H1 (cell line): ENCODE data around the gene POLR3C. TPM values are rescaled to one million over a fixed set of nuclear protein-coding genes. Genes with fewer than 3 reads are reported as not detected.
A peak's percentile ranks its signal among the peaks of the same experiment; 100 is the strongest.

ENCODE experiments used
- BACH1 ChIP-seq: IDR thresholded peaks from 2 replicates; pipeline ENCODE4 v1.6.1; 2012; ENCODE audit warnings: low read length, improper control_type of control experiment
- CTBP2 ChIP-seq: IDR thresholded peaks from 2 replicates; pipeline ENCODE4 v1.7.0; 2011; ENCODE audit warnings: borderline replicate concordance, mild to moderate bottlenecking, moderate library complexity, mixed read lengths, low read length; ENCODE audit not compliant: insufficient read depth, insufficient read length
- EP300 ChIP-seq, 2 experiments: IDR thresholded peaks; 1 replicate in 1 of 2; 2 replicates in 1 of 2; pipeline ENCODE4 v1.6.1; 2011 to 2012; ENCODE audit warnings: low read depth in 2 of 2, low read length in 2 of 2, mild to moderate bottlenecking in 2 of 2, borderline replicate concordance in 1 of 2, inconsistent platforms in 1 of 2, moderate library complexity in 1 of 2
- EZH2 ChIP-seq: fragments of 200-600 bp; sonication (generic); IDR thresholded peaks from 2 replicates; pipeline ENCODE4 v1.7.1; 2012; ENCODE audit warnings: low read depth, mild to moderate bottlenecking, moderate library complexity, low read length, inconsistent platforms; ENCODE audit not compliant: severe bottlenecking
- HDAC2 ChIP-seq, 2 experiments: fragments of 300-600 bp in 1 of 2; sonication (generic) in 1 of 2; IDR thresholded peaks; 2 replicates each; pipeline ENCODE4 v1.6.1; 2011 to 2012; ENCODE audit warnings: low read depth in 2 of 2, low read length in 2 of 2, mild to moderate bottlenecking in 2 of 2, moderate library complexity in 2 of 2, borderline replicate concordance in 1 of 2, inconsistent platforms in 1 of 2
- JUN ChIP-seq: IDR thresholded peaks from 2 replicates; pipeline ENCODE4 v1.6.1; 2011; ENCODE audit warnings: low read depth, mild to moderate bottlenecking, improper control_type of control experiment, low read length
- POLR2A ChIP-seq, 2 experiments: IDR thresholded peaks; 1 replicate in 1 of 2; 2 replicates in 1 of 2; pipeline ENCODE4 v1.6.1; 2011; ENCODE audit warnings: low read depth in 2 of 2, low read length in 2 of 2, mild to moderate bottlenecking in 2 of 2; ENCODE audit errors: control extremely low read depth in 1 of 2
- RAD21 ChIP-seq, 2 experiments: IDR thresholded peaks in 1 of 2; conservative IDR thresholded peaks in 1 of 2; 2 replicates each; pipeline ENCODE4 v1.6.1; 2011; ENCODE audit warnings: low read depth in 2 of 2, low read length in 2 of 2, improper control_type of control experiment in 1 of 2, inconsistent platforms in 1 of 2, mild to moderate bottlenecking in 1 of 2, moderate library complexity in 1 of 2
- RBBP5 ChIP-seq: IDR thresholded peaks from 2 replicates; pipeline ENCODE4 v1.7.1; 2012; ENCODE audit warnings: low read depth, mild to moderate bottlenecking, inconsistent platforms, low read length, moderate library complexity, borderline replicate concordance
- RNF2 ChIP-seq: fragments of 200-900, 300-1000 bp; sonication (generic); IDR thresholded peaks from 2 replicates; pipeline ENCODE4 v1.7.1; 2016; ENCODE audit warnings: borderline replicate concordance, low read depth, mild to moderate bottlenecking, antibody characterized with exemption, low read length; ENCODE audit not compliant: poor library complexity, severe bottlenecking; ENCODE audit errors: missing control alignments
- SUZ12 ChIP-seq: fragments of 200-600 bp; sonication (generic); IDR thresholded peaks from 2 replicates; pipeline ENCODE4 v1.6.1; 2012; ENCODE audit warnings: mild to moderate bottlenecking, inconsistent platforms, low read length, moderate library complexity, mixed read lengths
- polyA plus RNA-seq, 7 experiments: library from polyadenylated mRNA; depleted of rRNA in 3 of 7; stranded (reverse) in 5 of 7; unstranded in 2 of 7; fragments of >200 nt in 5 of 7; fragments of 200-250 nt in 2 of 7; gene quantifications; 1 replicate in 5 of 7; 2 replicates in 1 of 7; 4 replicates in 1 of 7; pipeline versions ENCODE4 v1.2.1 to v1.2.3, GENCODE V29; 2011 to 2013; ENCODE audit warnings: missing spikeins in 2 of 7, mixed read lengths in 2 of 7
- total RNA-seq: library from RNA; stranded (reverse); fragmentation: NEBNext Ultra II Directional; extraction: Animal tissue kit (Norgen Biotek cat#: 25700); gene quantifications from 2 replicates; pipeline ENCODE4 v1.2.1, GENCODE V29; 2021
- TF ChIP-seq, protein P1 (sequence below), 3 experiments: IDR thresholded peaks; 1 replicate in 2 of 3; 2 replicates in 1 of 3; pipeline versions ENCODE4 v1.5.1 to v1.6.1; 2011; ENCODE audit warnings: low read length in 3 of 3, mild to moderate bottlenecking in 3 of 3, inconsistent platforms in 2 of 3, low read depth in 1 of 3, moderate library complexity in 1 of 3; ENCODE audit not compliant: insufficient read depth in 1 of 3; ENCODE audit errors: control extremely low read depth in 1 of 3
- TF ChIP-seq, protein P2 (sequence below): IDR thresholded peaks from 2 replicates; pipeline ENCODE4 v1.6.1; 2012; ENCODE audit warnings: inconsistent platforms

POLR3C gene
- total and polyA plus RNA-seq, 2 of the 8 experiments (the other 6 are each of a cell fraction or from before 2014, with no cell fraction given), result 26.8 TPM

DNA sequence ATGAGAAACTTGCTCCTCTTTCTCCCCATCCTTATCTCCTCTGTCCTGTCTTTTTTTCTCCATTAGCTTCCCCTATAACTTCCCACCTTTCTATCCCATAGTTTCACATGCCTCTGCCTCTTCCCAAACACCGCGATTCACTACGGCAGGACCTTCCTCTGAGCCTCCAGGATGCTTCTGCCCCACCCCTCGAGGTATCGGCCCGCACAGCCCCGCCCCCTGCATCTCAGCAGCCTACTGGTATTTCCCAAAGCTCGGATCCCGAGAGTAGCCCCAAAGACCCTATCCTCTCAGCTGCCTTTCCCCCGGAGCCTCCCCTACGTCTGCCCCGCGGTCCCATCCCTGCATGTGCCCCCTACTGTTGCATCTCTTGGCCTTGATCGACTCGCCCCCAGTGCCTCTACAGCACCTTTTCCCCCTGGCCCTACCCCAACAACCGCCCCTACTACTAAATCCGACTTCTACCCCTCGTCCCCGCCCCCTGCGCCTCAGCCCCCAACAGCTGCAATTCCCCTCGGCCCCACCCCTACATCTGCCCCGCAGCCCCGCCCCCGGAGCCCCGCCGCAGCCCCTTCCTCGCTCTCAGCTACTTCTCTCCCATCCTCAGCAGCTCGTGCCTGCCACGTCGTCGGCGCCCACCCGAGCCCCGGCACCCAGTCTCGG is 34.4 kb downstream of the POLR3C start (continued):
- no peak for TF ChIP-seq EZH2
- no peak for TF ChIP-seq POLR2A (IDR thresholded peaks at IDR 0.05; ENCODE audit: control extremely low read depth in 1 of 2, low read depth in 2 of 2, low read length in 2 of 2)
- no peak for TF ChIP-seq RBBP5
- TF ChIP-seq, protein P1, sequence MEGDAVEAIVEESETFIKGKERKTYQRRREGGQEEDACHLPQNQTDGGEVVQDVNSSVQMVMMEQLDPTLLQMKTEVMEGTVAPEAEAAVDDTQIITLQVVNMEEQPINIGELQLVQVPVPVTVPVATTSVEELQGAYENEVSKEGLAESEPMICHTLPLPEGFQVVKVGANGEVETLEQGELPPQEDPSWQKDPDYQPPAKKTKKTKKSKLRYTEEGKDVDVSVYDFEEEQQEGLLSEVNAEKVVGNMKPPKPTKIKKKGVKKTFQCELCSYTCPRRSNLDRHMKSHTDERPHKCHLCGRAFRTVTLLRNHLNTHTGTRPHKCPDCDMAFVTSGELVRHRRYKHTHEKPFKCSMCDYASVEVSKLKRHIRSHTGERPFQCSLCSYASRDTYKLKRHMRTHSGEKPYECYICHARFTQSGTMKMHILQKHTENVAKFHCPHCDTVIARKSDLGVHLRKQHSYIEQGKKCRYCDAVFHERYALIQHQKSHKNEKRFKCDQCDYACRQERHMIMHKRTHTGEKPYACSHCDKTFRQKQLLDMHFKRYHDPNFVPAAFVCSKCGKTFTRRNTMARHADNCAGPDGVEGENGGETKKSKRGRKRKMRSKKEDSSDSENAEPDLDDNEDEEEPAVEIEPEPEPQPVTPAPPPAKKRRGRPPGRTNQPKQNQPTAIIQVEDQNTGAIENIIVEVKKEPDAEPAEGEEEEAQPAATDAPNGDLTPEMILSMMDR (IDR thresholded peaks at IDR 0.05; ENCODE audit: control extremely low read depth in 1 of 3, insufficient read depth in 1 of 3, low read depth in 1 of 3, low read length in 3 of 3), result no peak
- TF ChIP-seq, protein P2, sequence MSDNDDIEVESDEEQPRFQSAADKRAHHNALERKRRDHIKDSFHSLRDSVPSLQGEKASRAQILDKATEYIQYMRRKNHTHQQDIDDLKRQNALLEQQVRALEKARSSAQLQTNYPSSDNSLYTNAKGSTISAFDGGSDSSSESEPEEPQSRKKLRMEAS, result 0 out of 2 replicates have a peak, but pooled peaks have one; percentile 8
- no peak for TF ChIP-seq SUZ12
- TF ChIP-seq RAD21 (IDR thresholded peaks at IDR 0.05 in 1 of 2, conservative IDR thresholded peaks at IDR 0.05 in 1 of 2; ENCODE audit: low read depth in 2 of 2, low read length in 2 of 2), result no peak
- TF ChIP-seq RNF2, result no peak
- TF ChIP-seq CTBP2, result no peak
- no peak for TF ChIP-seq JUN
- no peak for TF ChIP-seq EP300 (IDR thresholded peaks at IDR 0.05; ENCODE audit: borderline replicate concordance in 1 of 2, low read depth in 2 of 2, low read length in 2 of 2)
- TF ChIP-seq BACH1, result no peak
- TF ChIP-seq HDAC2 (IDR thresholded peaks at IDR 0.05; ENCODE audit: borderline replicate concordance in 1 of 2, low read depth in 2 of 2, low read length in 2 of 2), result no peak
- TF ChIP-seq, all 59 proteins: peak for 7
